Prostate gland (tissue), 2 donors: ENCODE measurements around the gene FPR3.

Experiments used
- POLR2A ChIP-seq: fragments of 450-650 bp; IDR thresholded peaks from one replicate; pipeline ENCODE4 v1.6.1; 2016; ENCODE audit warnings: antibody characterized with exemption, mild to moderate bottlenecking
- TF ChIP-seq, protein P1 (sequence below), 4 experiments: fragments of 200-600 bp in 2 of 4; fragments of 450-650 bp in 2 of 4; sonication (generic) in 2 of 4; IDR thresholded peaks; 1 replicate in 3 of 4; 2 replicates in 1 of 4; pipeline ENCODE4 v1.5.1; 2016 to 2019; ENCODE audit warnings: antibody characterized with exemption in 4 of 4, mild to moderate bottlenecking in 2 of 4, moderate library complexity in 2 of 4

DNA sequence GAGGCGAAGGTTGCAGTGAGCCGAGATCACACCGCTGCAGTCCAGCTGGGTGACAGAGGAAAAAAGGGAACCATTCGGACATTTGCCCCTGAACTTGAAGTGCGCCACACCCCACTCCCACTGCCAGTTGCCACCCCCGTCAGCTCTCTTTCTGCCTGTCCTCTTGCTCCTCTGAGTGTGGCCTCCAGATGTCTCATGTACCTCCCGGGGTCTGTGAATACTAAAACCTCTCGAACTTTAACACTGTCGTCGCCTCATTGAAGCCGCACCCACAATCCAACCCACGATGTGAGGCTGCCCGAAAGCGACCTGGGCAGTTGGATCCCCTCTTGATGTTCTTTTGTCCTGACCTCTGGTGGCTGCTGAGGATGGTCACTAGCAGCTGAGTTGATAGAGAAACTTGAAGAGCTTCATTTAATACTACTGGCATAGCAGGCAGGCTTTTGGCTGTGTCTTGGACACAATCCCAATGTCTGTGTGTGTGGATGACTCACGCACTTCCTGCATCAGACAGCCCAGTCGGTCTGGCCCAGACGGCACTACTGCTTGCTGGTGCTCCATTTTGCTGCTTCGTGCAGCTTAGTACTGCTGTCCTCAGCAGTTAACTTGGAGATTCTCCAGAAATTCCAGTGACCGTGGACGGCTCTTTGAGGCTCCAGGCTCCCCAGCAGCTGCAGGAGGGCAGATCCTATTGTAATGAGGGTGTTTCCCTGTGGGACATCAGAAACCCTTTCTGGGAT is 4.2 kb downstream of the FPR3 start:
- no peak for TF ChIP-seq POLR2A
- TF ChIP-seq, protein P1, sequence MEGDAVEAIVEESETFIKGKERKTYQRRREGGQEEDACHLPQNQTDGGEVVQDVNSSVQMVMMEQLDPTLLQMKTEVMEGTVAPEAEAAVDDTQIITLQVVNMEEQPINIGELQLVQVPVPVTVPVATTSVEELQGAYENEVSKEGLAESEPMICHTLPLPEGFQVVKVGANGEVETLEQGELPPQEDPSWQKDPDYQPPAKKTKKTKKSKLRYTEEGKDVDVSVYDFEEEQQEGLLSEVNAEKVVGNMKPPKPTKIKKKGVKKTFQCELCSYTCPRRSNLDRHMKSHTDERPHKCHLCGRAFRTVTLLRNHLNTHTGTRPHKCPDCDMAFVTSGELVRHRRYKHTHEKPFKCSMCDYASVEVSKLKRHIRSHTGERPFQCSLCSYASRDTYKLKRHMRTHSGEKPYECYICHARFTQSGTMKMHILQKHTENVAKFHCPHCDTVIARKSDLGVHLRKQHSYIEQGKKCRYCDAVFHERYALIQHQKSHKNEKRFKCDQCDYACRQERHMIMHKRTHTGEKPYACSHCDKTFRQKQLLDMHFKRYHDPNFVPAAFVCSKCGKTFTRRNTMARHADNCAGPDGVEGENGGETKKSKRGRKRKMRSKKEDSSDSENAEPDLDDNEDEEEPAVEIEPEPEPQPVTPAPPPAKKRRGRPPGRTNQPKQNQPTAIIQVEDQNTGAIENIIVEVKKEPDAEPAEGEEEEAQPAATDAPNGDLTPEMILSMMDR (IDR thresholded peaks at IDR 0.05), result peak in 1 of 4 experiments; percentile 20
